ENCODE results near the gene PLAU.

DNA sequence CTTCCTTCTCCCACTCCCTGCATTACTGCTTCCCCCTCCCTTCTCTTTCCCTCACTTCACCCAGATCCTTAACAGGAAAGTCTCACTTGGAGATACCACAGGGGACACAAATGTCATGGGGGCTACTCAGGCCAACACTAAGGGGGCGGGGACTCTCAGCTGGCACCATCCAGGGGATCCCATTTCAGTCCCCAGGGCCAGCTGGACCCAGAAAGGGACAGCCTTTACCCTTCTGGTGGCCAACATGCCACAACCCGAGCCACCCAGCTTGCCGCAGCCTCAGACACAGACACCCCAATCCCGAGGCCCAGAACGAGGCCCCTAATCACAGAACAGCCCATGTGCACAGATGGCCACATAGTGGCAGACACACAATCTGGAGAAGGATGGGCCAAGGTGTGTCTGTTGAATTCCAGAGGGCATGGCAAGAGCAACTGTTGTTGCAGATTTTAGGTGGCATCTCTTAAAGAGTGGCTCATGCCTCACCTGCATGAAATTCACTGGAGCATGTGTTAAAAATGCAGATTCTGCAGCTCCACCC lies 42.2 kb upstream of the PLAU start:
- TF ChIP-seq, protein P1, sequence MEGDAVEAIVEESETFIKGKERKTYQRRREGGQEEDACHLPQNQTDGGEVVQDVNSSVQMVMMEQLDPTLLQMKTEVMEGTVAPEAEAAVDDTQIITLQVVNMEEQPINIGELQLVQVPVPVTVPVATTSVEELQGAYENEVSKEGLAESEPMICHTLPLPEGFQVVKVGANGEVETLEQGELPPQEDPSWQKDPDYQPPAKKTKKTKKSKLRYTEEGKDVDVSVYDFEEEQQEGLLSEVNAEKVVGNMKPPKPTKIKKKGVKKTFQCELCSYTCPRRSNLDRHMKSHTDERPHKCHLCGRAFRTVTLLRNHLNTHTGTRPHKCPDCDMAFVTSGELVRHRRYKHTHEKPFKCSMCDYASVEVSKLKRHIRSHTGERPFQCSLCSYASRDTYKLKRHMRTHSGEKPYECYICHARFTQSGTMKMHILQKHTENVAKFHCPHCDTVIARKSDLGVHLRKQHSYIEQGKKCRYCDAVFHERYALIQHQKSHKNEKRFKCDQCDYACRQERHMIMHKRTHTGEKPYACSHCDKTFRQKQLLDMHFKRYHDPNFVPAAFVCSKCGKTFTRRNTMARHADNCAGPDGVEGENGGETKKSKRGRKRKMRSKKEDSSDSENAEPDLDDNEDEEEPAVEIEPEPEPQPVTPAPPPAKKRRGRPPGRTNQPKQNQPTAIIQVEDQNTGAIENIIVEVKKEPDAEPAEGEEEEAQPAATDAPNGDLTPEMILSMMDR (IDR thresholded peaks at IDR 0.05; ENCODE audit: poor library complexity): no peak
- TF ChIP-seq EZH2phosphoT487 (IDR thresholded peaks at IDR 0.05; ENCODE audit: low read depth, severe bottlenecking, unreplicated experiment): no peak

Measured in hepatocyte (in vitro differentiated cells).